Activated CD8-positive, alpha-beta memory T cell treated with anti-CD3 and anti-CD28 coated beads, Interleukin-2, amount 50 U/mL, for 24 hours (primary cell): ENCODE results near the gene SRSF3.
"Not testable (repeated sequence)": the region's sequence is repeated elsewhere in the genome, so short reads cannot be mapped to it uniquely, and the experiment has no call there.

Source experiments
- DNase-seq: peaks from one replicate; pipeline ENCODE4 v3.0.0-alpha.2; 2020; ENCODE audit errors: extremely low read depth

The SRSF3 gene

DNA sequence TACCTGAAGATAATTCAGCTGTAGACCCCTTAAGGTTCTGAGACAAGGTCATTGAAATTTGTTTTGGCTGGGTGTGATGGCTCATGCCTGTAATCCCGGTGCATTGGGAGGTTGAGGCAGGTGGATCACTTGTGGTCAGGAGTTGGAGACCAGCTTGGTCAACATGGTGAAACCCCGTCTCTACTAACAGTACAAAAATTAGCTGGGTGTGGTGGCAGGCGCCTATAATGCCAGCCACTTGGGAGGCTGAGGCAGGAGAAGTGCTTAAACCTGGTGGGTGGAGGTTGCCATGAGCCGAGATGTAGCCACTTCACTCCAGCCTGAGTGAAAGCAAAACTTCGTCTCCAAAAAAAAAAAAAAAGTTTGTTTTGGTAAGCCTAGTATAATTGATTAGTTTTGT, 11.0 kb downstream of the SRSF3 start:
- no peak for DNase-seq

DNA sequence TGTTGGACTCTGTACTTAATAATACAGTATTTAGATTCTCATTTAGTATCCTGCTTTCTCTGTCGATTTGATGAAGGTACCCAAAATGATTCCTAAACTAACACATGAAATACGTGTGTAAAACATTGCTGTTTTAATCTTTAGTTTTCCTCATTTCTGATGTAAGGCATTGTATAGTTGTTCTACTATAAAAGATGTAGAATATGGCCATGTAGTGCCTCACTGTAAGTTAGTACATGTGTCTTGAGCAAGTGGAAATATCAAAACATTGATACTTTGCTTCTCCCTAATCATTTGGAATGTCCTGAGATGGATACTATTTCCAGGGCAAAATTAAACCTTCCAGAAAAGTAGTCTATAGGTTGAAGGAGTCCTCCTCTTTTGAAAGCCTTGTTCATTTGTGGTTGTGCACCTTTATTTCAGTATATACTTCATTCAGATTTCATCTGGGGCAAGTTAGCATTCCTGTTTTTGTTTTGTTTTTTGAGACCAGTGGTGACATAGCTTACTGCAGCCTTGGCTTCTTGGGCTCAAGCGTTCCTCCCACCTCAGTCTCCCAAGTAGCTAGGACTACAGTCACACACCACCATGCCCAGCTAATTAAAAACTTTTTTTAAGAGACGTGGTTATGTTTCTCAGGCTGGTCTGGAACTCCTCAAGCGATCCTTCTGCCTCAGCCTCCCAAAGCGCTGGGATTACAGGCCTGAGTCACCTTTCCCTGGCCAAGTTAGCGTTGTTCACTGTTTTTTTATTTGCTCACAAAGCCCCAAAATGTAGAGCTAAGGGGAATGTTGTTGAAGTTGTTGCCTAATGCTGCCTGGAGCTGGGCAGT, 11.6 kb downstream of the SRSF3 start:
- no peak for DNase-seq

DNA sequence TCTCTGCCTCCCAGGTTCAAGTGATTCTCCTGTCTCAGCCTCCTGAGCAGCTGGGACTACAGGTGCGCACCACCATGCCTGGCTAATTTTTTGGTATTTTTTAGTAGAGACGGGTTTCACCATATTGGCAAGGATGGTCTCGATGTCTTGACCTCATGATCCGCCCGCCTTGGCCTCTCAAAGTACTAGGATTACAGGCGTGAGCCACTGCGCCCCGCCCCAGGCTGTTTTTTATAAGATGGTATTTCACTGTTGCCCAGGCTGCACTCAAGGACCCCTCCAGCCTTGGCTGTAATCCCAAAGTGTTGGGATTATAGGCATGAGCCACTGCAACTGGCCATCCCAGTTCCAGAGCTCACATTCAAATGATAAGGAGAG, 13.1 kb downstream of the SRSF3 start:
- not testable (repeated sequence) for DNase-seq

DNA sequence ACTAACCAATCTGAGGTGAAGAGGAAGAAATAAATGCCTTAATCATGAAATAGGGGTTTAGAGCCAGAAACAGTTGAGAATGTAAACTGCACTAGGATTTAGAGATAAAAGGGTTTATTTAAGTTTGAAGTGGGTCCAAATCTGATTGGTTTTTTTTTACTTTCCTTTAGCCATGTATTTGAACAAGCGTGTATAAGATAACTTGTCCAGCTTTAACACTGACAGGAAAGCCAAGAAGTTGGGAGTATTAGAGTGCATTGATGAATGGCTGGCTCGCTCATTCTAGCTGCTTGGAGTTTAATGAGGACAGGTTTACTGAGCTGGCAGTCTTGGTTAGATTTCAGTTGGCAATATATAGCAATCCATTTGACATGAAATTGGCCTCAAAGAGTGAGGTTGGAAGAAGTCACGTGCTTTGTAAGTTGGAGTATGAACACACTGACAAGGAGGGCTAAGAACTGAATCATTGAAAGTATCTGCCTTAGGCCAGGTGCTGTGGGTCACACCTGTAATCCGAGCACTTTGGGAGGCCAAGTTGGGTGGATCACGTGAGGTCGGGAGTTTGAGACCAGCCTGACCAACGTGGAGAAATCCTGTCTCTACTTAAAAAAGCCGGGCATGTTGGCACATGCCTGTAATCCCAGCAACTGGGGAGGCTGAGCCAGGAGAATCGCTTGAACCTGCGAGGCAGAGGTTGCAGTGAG, 13.7 kb downstream of the SRSF3 start:
- no peak for DNase-seq

DNA sequence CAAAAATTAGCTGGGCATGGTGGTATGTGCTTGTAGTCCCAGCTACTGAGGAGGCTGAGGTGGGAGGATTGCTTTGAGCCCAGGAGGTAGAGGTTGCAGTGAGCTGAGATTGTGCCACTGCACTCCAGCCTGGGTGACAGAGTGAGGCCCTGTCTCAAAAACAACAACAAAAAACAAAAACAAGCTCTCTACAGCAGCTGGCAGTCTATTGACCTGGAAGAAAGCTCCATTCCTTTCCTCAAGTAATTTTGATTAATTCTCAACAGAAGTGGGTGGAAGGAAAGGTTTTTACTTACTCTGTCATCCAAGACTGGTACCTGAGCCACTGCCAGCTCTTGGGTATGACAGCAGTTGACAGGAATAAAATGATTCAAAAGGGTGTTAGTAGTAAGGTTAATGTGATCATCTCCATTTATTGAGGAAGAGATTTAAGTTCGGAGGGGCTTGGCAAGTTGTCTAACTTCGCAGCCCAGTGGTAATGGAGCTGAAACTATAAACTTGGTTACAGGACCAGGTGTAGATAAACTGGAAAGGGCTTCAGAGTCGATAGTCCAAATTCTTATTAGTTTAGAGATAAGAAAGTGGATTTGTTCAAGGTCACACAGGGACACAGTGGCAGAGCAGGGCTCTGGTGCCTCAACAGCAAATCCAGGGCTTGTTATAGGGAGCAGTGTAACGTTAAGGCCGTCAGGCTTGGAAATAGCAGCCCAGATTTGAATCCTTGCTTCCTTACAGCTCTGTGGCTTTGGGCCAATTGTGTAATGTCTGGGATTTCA, 14.8 kb downstream of the SRSF3 start:
- DNase-seq = no peak

DNA sequence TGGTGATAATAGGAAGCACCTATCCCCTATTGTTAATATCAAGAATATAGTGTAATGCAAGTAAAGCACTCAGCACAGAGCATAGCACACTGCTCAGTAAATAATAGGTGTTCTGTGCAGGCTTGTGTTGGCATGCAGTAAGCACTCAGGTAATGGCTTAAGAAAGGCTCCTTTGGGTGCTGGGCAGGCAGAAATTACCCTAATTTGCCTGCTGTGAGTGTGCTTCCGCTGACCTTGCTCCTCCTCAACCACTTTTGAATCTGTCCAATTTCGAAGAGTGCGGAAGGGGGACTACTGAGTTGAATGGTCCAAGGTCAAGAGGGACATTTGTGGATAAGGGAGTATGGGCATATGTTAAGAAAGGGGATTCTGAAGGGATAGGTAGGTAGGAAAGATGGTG, 15.4 kb downstream of the SRSF3 start:
- DNase-seq = no peak

DNA sequence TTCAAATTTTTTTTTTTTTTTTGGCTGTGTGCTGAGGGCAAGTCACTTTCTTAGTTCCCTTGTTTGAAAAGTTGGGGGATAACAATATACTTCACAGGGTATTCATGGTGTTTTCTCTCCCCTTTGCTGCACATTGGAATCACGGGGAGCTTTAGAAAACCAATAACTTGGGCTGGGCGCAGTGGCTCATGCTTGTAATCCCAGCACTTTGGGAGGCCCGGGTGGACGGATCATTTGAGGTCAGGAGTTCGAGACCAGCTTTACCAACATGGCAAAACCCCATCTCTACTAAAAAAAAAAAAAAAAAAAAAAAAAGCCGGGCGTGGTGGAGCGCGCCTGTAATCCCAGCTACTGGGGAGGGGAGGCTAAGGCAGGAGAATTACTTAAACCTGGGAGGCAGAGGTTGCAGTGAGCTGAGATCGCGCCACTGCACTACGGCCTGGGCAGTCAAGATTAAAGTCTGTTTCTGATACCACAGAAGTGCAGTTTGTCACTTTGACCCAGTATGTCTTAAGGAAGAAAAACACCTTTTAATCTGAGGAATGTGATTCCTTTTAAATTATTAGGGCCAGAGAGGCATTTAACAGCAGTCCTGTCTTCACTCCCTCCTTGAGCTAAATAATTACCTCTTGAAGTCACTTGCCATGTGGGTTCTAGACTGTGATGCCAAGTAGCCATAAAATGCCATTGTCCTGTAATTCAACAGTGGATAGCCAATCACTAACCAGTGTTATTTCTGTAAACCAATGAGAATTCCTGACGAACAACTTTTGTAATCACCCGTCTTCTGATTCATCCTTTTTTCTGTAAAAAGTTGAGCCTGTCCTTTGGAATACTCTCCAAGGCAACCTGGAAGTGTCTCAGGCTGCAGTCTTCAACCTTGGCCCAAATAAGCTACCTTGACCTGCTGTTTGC, 16.1 kb downstream of the SRSF3 start:
- DNase-seq = no peak

DNA sequence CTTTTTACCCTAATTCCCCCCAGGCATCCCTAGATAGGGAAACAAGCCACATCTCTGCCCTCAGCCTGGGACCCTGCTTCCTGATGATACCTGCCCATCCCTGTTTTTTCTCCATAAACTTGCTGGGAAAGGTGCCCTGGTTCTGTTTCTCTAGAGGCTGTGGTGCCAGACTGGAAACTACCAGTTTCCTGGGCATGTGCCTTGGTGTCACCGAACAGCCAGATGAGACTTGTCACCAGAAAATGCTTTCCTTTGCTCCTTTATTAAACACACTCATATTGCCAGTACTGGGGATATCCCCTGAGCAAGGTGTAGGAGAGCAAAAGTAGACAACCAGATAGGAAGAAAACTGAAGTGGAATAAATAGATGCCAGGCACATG, 16.8 kb downstream of the SRSF3 start:
- no peak for DNase-seq

DNA sequence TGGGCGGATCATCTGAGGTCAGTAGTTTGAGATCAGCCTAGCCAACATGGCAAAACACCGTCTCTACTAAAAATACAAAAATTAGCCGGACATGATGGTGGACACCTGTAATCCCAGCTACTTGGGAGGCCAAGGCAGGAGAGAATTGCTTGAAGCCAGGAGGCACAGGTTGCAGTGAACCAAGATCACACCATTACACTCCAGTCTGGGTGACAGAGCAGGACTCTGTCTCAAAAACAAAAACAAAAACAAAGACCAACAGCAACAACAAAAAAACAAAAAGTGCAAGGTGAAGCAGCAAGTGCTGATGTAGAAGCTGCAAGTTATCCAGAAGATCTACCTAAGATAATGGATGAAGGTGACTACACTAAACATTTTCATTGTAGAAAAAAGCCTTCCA, 17.5 kb downstream of the SRSF3 start:
- not testable (repeated sequence) for DNase-seq

DNA sequence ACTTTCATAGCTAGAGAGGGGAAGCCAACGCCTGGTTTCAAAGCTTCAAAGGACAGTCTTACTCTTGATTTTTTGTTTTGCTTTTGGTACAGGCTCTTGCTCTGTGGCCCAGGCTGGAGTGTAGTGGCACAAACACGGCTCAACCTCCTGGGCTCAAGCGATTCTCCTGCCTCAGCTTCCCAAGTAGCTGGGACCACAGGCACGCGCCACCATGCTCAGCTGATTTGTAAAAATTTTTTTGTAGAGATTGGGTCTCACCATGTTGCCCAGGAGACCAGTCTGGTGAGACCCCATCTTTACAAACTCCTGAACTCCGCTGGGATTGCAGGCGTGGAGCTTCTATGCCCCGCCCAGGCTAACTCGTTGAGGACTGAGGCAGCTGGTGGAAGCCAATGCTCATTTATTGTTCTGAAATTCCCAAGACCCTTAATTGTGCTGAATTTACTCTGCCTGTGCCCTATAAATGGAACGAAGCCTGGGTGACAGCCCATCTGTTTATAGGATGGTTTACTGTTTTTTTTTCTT, 18.0 kb downstream of the SRSF3 start:
- no peak for DNase-seq

DNA sequence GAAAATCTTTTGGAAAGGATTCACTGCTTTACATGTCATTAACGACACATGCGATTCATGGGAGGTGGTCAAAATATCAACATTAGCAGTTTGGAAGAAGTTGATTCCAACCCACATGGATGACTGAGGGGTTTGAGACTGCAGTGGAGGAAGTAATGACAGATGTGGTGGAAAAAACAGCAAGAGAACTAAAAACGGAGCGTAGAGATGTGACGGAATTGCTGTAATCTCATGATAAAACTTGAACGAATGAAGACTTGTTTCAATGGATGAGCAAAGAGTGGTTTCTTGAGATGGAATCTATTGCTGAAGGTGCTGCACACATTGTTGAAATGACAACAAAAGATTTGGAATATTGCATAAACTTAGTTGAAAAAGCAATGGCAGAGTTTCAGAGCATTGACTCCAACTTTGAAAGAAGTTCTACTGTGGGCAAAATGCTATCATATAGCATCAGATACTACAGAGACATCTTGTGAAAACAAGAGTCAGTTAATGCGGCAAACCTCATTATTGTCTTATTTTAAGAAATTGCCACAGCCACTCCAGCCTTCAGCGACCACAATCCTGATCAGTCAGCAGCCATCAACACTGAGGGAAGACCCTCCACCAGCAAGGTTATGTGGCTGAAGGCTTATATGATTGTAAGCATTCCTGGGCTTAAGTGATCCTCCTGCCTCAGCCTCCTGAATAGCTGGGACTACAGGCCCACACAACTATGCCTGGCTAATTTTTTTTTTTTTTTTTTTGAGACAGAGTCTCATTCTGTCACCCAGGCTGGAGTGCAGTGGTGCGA, 19.2 kb downstream of the SRSF3 start:
- DNase-seq = no peak

DNA sequence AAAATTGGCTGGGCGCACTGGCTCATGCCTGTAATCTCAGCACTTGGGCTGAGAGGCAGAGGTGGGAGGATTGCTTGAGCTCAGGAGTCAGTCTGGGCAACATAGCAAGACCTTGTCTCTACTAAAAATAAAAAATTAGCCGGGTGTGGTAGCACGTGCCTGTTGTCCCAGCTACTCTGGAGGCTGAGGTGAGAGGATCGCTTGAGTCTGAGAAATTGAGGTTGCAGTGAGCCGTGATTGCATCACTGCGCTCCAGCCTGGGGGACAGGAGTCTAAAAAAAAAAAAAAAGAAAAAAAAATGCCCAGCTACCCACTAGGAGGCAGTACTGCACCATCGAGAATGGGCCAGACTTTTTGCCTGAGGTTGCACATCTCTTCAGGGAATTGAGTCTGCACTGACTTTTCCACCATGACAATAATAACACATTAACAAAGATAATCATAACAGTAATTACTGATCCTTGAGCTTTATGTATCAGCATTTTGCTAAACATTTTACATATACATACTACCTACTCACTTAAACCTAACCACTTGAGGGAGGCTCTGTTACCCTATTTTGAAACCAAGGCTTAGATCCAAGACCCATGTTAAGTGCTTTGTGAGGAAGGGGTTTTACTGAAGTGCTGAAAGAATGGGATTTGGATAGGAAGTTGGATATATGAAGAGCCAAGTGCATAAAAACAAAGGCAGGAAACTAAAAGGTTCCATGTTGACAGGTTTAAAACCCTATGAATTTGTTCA, 21.0 kb downstream of the SRSF3 start:
- DNase-seq = no peak

DNA sequence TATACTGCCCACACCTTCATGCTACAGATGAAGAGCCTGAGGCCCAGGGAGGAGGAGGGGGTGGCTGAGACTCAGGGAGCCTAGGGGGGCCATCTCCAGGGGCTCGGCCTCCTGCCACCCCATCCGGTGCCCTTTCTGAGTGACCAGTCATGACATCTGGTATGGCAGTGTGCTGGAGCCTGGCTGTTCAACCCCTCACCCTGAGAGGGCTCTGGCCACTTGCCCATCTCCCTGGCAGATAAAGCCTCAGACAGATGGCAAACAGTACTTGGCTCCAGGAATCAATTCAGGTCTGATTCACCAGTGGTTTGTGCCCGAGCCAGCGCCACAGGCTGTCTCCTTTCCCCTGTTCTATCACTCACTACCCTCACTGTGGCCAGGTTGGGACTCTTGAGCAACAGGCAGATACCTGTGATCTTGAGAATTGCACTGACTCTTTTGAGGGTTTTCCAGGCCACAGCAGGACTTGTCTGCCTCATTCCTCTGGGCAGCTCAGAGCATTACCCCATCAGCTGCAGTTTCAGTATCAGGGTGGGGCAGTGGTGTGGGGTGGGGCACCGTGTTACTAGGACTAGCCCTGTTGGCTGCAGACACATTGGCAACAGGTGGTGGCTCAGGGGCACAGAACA, 22.8 kb downstream of the SRSF3 start:
- DNase-seq = no peak

DNA sequence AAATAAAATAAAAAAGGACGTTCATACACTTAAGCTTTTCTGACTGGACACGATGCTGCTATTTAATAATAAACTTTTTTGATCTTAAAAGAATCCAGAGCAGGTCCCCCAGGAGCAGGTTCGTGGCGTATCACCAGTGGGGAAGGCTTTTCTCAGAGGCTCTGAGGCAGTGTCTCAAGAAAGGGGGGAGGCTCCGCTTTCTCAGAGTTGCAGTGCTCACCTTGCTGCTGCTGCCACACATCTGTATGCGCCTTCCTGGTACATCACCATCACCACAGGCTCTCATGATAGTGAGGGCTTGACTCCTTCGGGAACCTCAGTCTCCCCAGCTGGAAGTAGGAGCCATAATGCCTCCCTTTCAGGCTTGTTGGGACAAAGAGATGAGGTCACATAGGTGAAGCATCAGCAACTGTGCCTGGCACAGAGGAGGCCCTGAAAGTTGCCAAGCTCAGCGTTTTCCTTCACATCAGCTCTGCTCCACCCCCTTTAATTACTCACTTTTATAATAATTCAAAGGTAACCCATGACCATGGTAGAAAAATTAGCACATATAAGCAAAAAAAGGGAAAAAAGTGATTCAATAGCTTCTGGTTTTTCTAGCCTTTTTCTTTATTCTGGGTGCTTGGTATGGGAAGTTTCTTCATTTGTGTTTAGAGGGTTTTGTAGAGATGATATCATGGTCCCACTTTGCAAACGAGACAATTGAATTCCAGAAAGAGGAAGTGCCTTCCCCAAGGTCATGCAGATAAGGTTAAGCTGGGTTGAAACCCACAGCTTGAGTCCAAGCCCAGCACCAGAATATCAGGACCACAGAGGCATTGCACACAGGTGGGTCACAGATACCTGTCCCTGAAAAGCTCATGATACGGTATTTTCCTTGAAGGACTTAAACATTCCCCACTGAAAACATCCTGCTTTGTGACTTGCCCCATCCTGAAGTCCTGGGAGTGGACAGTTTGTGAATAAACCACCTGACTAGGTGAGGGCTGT, 24.5 kb downstream of the SRSF3 start:
- no peak for DNase-seq

DNA sequence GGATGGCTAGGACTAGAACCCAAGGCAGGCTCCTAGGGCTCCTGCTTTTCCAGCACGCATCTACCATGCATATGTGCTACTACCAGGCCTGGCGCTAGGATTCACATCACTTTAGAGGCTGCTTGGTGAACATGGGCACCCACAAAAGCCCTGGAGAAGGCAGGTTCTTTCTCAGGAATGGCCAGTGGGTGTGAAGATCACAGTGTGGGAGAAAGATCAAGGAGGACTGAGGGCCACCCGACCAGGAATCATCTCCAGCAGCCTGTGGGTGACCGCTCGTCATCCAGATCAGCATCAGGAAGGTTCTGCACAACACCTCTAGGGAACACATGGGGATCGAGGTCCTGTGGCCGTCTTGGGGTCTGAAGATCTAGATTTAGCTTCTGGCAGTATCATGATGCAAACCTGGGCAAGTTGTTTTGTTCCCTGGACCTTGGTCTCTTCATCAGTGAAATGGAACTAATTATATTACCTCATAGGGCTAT, 27.3 kb downstream of the SRSF3 start:
- DNase-seq = no peak

DNA sequence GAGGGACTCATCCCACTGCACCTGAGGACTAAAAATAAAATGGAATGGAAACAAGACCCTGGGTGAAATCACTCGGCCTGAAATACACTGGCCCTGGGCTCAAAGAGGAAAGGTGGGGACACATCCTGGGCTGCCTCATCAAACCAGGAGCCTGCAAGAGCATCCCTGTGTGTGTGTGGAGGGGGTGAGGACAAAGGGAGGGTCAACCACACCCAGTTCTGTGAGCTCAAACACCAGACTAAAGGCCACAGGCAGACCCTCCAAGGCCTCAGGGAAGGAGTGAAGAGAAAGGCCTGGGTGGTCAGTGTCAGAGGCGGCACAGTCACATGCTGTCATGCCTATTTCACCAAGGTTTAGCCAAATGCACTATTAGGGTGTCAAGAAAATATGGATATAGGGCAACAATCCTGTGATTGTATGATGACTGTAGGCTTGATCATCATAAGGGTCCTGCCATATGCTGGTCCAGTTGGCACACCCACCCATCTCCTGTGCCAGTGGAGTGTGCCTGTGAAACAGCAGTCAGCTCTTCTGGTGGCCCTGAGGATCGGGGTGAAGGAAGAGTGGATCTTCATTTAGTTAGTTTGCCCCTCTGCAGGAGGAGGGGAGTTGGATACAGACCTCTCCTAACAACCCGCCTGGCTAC, 28.9 kb downstream of the SRSF3 start:
- no peak for DNase-seq
